ENCODE data around the gene USP48.

USP48 gene

DNA sequence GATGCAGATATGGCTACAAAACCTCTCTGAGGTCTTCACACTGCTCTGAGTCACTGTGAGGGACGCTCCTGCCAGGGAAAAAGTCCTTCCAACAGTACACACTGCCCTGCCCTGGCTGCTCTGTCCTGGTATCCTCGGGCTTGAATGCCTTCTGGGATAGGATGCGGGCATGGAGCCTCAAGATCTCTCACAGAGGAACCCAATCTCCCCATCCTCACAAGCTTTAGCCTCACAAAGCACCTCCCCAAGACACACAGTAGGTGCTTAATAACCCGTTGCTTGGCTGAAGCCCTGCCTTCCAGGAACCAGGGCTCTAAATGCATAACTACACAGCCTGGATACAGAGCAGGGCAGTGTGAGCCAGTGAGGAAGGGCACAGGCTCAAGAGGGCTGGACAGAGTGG lies 123.0 kb downstream of the USP48 start:
- Histone ChIP-seq H3K4me3 (ENCODE audit: low read depth, low read length) (peak overlapping the region; percentile 69), H3K27ac (ENCODE audit: low read depth, low read length) (no peak overlapping the region)

DNA sequence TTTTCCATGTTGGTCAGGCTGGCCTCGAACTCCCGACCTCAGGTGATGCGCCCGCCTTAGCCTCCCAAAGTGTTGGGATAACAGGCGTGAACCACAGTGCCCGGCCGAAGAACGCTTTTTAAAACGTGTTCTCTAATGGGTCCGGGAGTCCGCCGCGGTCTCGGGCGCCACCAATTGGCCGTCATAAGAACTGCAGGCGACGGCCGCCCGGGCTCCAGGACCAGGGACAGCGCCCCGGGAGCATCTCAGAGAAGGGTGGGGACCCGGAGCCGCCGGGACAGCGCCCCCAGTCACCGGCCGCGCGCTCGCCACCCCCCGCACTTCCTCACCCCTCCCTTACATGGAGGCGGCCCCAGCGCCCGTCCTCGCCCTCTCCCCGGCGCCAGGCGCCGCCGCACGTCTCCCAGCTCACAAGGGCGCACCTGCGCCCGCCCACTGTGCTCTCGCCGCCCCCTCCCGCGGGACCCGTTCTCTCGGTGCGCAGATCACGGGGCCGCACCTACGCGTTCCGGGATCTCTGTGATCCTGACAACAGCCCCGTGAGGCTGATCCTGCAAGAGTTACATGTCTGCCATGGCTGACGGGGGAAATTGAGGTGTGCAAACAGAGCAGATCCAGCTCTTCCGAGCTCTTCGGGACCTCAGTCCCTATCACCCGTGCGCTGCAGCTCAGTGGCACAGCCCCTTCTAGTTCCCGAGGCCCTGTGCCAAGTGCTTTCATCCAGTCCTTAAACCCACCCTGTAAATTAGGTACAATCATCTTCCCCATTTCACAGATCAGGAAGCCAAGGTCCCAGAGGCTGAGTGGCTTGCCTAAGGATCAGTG lies 123.6 kb downstream of the USP48 start:
- Histone ChIP-seq H3K27ac (ENCODE audit: low read depth, low read length) (no peak overlapping the region), H3K27me3 (ENCODE audit: control insufficient read depth, insufficient read depth, low read length) (peaks cover 12% of the 10 kb centered on the region), H3K4me1 (ENCODE audit: control insufficient read depth, insufficient read depth, low read length) (0 out of 2 replicates have a peak, but pooled peaks cover 3% of the 10 kb centered on the region), H3K4me3 (ENCODE audit: low read depth, low read length) (peak overlapping the region; percentile 69), H3K9me3 (ENCODE audit: control insufficient read depth, insufficient read depth, low read length) (no peaks in the 10 kb centered on the region), H3K9ac (ENCODE audit: low read depth, low read length) (no peak overlapping the region), H3K36me3 (ENCODE audit: control insufficient read depth, insufficient read depth, low read length) (no peaks in the 10 kb centered on the region)

More for the DNA sequence above, 123.0 kb downstream of the USP48 start:
- Histone ChIP-seq H3K9ac (ENCODE audit: low read depth, low read length) (no peak overlapping the region), H3K4me1 (ENCODE audit: control insufficient read depth, insufficient read depth, low read length) (0 out of 2 replicates have a peak, but pooled peaks cover 3% of the 10 kb centered on the region), H3K36me3 (ENCODE audit: control insufficient read depth, insufficient read depth, low read length) (no peaks in the 10 kb centered on the region), H3K27me3 (ENCODE audit: control insufficient read depth, insufficient read depth, low read length) (peaks cover 12% of the 10 kb centered on the region), H3K9me3 (ENCODE audit: control insufficient read depth, insufficient read depth, low read length) (no peaks in the 10 kb centered on the region)

DNA sequence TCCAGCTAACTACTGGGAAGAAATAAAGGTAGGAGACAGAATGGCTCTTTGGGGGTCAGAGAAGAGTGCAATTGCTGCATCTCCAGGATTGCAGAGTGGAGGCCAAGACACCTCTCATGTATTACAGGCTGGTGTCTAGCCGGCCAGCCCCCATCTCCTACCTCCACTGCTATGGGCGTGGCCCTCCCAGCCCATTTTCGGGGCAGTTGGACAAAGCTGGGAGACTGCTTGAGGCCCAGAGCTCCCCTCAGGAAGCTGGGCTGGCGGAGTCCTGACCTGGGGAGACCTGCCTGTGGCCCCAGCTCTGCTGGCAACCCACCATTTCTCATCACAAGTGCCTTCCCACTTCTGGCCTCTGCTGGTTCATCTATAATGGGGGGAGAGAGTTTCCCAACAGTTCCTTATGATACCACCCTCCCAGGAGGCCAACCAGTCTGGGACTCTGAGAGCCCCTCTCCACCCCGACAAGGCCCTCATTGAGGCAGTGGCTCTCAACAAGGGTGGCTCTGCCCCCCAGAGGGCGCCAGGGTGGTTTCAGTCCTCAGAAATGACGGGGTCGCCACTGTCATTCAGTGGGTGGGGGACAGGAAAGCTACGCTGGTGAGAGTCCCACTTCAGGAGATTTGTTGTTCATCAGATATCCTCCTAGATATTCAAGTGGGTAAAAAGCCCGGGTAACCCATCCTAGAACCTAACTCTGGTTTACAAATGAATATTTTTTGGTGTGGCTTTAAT lies 125.3 kb downstream of the USP48 start:
- Histone ChIP-seq H3K27me3 (ENCODE audit: control insufficient read depth, insufficient read depth, low read length) (peaks cover 15% of the 10 kb centered on the region), H3K27ac (ENCODE audit: low read depth, low read length) (no peak overlapping the region), H3K9me3 (ENCODE audit: control insufficient read depth, insufficient read depth, low read length) (no peaks in the 10 kb centered on the region), H3K36me3 (ENCODE audit: control insufficient read depth, insufficient read depth, low read length) (no peaks in the 10 kb centered on the region), H3K4me1 (ENCODE audit: control insufficient read depth, insufficient read depth, low read length) (no peaks in the 10 kb centered on the region), H3K9ac (ENCODE audit: low read depth, low read length) (no peak overlapping the region), H3K4me3 (ENCODE audit: low read depth, low read length) (no peak overlapping the region)

DNA sequence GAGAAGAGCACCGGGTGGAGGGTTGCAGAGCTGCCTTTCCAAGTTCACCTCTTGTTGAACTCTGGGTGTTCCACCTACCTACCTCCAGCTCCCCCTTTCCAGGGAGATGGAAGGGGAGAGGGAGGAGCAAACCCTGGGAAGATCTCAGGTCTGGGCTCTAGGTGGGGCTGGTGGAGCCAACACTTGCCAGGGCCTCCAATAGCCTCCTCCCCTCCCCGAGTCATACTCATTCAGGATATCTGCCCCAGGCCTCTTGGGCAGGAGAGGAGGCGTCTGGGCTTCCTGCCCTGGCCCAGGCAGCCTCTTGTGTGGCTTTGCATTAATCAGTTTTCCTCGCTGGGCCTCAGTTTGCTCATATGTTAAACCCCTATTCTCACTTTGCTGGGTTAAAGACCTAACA lies 127.2 kb downstream of the USP48 start:
- Histone ChIP-seq H3K27me3 (ENCODE audit: control insufficient read depth, insufficient read depth, low read length) (peaks cover 26% of the 10 kb centered on the region), H3K9me3 (ENCODE audit: control insufficient read depth, insufficient read depth, low read length) (no peaks in the 10 kb centered on the region), H3K9ac (ENCODE audit: low read depth, low read length) (no peak overlapping the region), H3K36me3 (ENCODE audit: control insufficient read depth, insufficient read depth, low read length) (no peaks in the 10 kb centered on the region), H3K27ac (ENCODE audit: low read depth, low read length) (no peak overlapping the region), H3K4me1 (ENCODE audit: control insufficient read depth, insufficient read depth, low read length) (no peaks in the 10 kb centered on the region), H3K4me3 (ENCODE audit: low read depth, low read length) (no peak overlapping the region)

GRCh38 chr1:21655259-21655658 lies 127.7 kb downstream of the USP48 start:
- no peak overlapping the region for H3K27ac ChIP-seq (ENCODE audit: low read depth, low read length)
- H3K27me3 ChIP-seq (ENCODE audit: control insufficient read depth, insufficient read depth, low read length), result peaks cover 23% of the 10 kb centered on the region
- H3K9ac ChIP-seq (ENCODE audit: low read depth, low read length), result no peak overlapping the region
- H3K4me1 ChIP-seq (ENCODE audit: control insufficient read depth, insufficient read depth, low read length), result no peaks in the 10 kb centered on the region
- H3K36me3 ChIP-seq (ENCODE audit: control insufficient read depth, insufficient read depth, low read length), result no peaks in the 10 kb centered on the region
- no peaks in the 10 kb centered on the region for H3K9me3 ChIP-seq (ENCODE audit: control insufficient read depth, insufficient read depth, low read length)
- no peak overlapping the region for H3K4me3 ChIP-seq (ENCODE audit: low read depth, low read length)

GRCh38 chr1:21654209-21654608 lies 128.7 kb downstream of the USP48 start:
- Histone ChIP-seq H3K9ac (ENCODE audit: low read depth, low read length) (no peak overlapping the region), H3K27me3 (ENCODE audit: control insufficient read depth, insufficient read depth, low read length) (peaks cover 16% of the 10 kb centered on the region), H3K27ac (ENCODE audit: low read depth, low read length) (no peak overlapping the region), H3K36me3 (ENCODE audit: control insufficient read depth, insufficient read depth, low read length) (no peaks in the 10 kb centered on the region), H3K4me3 (ENCODE audit: low read depth, low read length) (no peak overlapping the region), H3K4me1 (ENCODE audit: control insufficient read depth, insufficient read depth, low read length) (no peaks in the 10 kb centered on the region), H3K9me3 (ENCODE audit: control insufficient read depth, insufficient read depth, low read length) (no peaks in the 10 kb centered on the region)

DNA sequence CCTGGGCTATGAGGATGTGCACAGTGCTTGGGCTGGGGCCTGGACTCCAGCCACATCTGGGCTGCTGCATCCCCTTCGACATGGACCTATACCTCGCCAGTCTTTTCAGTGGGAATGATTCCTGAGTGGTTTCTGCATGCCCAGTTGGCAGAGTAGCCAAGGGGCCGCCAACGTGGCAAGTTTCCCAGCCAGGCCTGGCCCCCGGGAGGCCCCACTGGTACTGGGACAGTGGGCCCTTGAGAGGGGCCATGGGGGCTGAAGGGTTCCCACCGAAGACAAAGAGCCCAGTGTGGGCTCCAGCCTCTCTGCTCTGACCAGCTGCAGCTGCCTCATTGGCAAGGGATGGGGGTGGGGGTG lies 129.2 kb downstream of the USP48 start:
- H3K36me3 ChIP-seq (ENCODE audit: control insufficient read depth, insufficient read depth, low read length), result no peaks in the 10 kb centered on the region
- H3K9me3 ChIP-seq (ENCODE audit: control insufficient read depth, insufficient read depth, low read length), result no peaks in the 10 kb centered on the region
- H3K27ac ChIP-seq (ENCODE audit: low read depth, low read length), result no peak overlapping the region
- H3K27me3 ChIP-seq (ENCODE audit: control insufficient read depth, insufficient read depth, low read length), result peaks cover 16% of the 10 kb centered on the region
- no peak overlapping the region for H3K9ac ChIP-seq (ENCODE audit: low read depth, low read length)
- no peaks in the 10 kb centered on the region for H3K4me1 ChIP-seq (ENCODE audit: control insufficient read depth, insufficient read depth, low read length)
- no peak overlapping the region for H3K4me3 ChIP-seq (ENCODE audit: low read depth, low read length)

DNA sequence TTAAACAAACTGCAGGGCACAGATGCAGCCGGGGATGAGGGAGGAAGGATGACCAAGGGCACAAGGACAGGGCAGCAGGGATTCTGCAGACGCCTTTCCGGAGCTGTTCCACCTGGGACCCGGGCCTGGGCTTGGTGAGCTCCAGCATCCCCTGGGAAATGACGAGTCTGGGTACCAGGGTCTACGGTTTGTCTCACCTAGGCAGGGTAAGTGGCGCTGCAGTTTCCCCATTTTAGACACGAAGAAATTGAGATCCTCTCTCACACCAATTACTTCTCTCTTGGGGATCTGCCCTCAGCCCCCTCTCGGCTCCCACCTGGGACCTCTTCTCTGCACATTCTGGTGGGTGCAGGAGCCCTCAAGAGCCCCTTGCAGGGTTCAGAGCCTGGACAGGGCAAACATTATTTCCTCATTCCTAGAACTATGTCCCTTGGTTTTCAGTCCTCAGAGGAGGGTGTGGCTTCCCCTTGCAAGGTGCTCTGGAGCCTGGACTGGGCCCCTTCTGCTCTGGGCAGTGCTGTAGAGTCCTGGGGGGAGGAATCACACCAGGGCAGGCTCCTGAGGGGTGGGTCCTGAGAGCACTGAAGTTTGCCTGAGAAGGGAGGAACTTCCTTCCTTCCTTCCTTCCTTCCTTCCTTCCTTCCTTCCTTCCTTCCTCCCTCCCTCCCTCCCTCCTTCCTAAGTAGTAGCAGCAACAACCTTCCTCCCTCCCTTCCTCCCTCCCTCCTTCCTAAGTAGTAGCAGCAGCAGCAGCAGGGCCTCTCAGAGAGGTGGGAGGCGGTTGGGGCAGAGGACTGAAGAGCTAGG lies 129.8 kb downstream of the USP48 start:
- H3K36me3 ChIP-seq (ENCODE audit: control insufficient read depth, insufficient read depth, low read length), result no peaks in the 10 kb centered on the region
- no peaks in the 10 kb centered on the region for H3K4me1 ChIP-seq (ENCODE audit: control insufficient read depth, insufficient read depth, low read length)
- H3K4me3 ChIP-seq (ENCODE audit: low read depth, low read length), result no peak overlapping the region
- H3K9ac ChIP-seq (ENCODE audit: low read depth, low read length), result no peak overlapping the region
- peaks cover 16% of the 10 kb centered on the region for H3K27me3 ChIP-seq (ENCODE audit: control insufficient read depth, insufficient read depth, low read length)
- H3K27ac ChIP-seq (ENCODE audit: low read depth, low read length), result no peak overlapping the region
- no peaks in the 10 kb centered on the region for H3K9me3 ChIP-seq (ENCODE audit: control insufficient read depth, insufficient read depth, low read length)

GRCh38 chr1:21652101-21652936 lies 130.6 kb downstream of the USP48 start:
- Histone ChIP-seq H3K36me3 (ENCODE audit: control insufficient read depth, insufficient read depth, low read length) (no peaks in the 10 kb centered on the region), H3K27me3 (ENCODE audit: control insufficient read depth, insufficient read depth, low read length) (peaks cover 16% of the 10 kb centered on the region), H3K4me3 (ENCODE audit: low read depth, low read length) (peak overlapping the region; percentile 47), H3K27ac (ENCODE audit: low read depth, low read length) (no peak overlapping the region), H3K4me1 (ENCODE audit: control insufficient read depth, insufficient read depth, low read length) (no peaks in the 10 kb centered on the region), H3K9ac (ENCODE audit: low read depth, low read length) (no peak overlapping the region), H3K9me3 (ENCODE audit: control insufficient read depth, insufficient read depth, low read length) (no peaks in the 10 kb centered on the region)

All from HUES48 (cell line).